Posterior vena cava (tissue), 2 donors: ENCODE data around the gene KLHL35. TPM values are rescaled to one million over a fixed set of nuclear protein-coding genes. Genes with fewer than 3 reads are reported as not detected.

Experiments used
- DNase-seq: peaks from one replicate; pipeline ENCODE4 v3.0.0-alpha.2; 2020; ENCODE audit warnings: low spot score
- intact Hi-C, 2 donors: fragments of 100-400 bp; cut with DNase I; formaldehyde crosslinking; loops; one replicate each; pipeline versions ENCODE4 v1.14.1 to v1.14.2; 2022 to 2023
- total RNA-seq, 2 donors: library from RNA; stranded (reverse); fragmentation: NEBNext Ultra II Directional; extraction: Animal tissue kit (Norgen Biotek cat#: 25700); gene quantifications; one replicate each; pipeline ENCODE4 v1.2.1, GENCODE V29; 2021
- donor health status: DM: yes; HTN: yes; CAD: no.
- donor health status: DM: yes; HTN: yes; CAD: no.

KLHL35 gene
- total RNA-seq, 2 donors from 2014 or later, result 0.67 to 0.79 TPM

GRCh38 chr11:75470476-75471080 lies 37.6 kb upstream of the KLHL35 start:
- no peak for DNase-seq
- intact Hi-C loops, result loop anchor here in 1 of 2 donors (5.0 kb wide), 1 partner anchor 1888 kb away; no protein-coding TSS in a partner anchor

DNA sequence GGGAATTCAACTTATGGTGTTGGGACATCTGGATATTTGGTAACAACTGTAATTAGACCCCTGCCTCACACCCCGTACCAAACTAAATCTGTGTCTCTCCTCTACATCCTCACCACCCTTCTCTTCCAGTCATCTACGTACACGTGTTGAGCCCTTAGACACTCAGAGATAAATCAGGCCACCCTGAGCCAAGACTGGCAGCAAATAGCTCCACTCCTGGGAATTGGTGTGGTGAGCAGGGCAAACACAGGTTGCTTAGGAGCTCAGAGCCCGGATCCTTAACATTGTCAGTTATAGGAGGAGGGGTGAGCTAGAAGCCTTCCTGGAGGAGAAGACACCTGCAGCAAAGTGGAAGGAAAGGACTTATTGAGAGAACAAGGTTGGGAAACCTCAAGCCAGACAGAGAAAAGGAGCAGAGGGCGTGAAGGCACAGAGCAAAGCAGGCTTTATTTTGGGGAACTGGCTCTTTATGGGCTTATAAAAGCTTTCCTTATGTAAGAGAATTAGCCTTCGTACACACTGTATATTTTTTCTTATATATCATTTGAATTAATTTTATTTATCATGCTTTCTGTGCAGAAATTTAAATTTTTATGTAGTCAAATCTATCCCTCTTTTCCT lies 36.9 kb upstream of the KLHL35 start:
- intact Hi-C loops, result loop anchor here in 1 of 2 donors (5.0 kb wide), 1 partner anchor 1888 kb away; no protein-coding TSS in a partner anchor
- no peak for DNase-seq

- intact Hi-C loops, result no loop called here
- DNase-seq, result peak; percentile 90
Measured at GRCh38 chr11:75468534-75469340, 35.7 kb upstream of the KLHL35 start.

- DNase-seq, result no peak
- intact Hi-C loops, result no loop called here
Measured at GRCh38 chr11:75467881-75468280, 34.9 kb upstream of the KLHL35 start.

GRCh38 chr11:75467311-75467710 lies 34.3 kb upstream of the KLHL35 start:
- DNase-seq, result no peak
- intact Hi-C loops, result no loop called here

DNA sequence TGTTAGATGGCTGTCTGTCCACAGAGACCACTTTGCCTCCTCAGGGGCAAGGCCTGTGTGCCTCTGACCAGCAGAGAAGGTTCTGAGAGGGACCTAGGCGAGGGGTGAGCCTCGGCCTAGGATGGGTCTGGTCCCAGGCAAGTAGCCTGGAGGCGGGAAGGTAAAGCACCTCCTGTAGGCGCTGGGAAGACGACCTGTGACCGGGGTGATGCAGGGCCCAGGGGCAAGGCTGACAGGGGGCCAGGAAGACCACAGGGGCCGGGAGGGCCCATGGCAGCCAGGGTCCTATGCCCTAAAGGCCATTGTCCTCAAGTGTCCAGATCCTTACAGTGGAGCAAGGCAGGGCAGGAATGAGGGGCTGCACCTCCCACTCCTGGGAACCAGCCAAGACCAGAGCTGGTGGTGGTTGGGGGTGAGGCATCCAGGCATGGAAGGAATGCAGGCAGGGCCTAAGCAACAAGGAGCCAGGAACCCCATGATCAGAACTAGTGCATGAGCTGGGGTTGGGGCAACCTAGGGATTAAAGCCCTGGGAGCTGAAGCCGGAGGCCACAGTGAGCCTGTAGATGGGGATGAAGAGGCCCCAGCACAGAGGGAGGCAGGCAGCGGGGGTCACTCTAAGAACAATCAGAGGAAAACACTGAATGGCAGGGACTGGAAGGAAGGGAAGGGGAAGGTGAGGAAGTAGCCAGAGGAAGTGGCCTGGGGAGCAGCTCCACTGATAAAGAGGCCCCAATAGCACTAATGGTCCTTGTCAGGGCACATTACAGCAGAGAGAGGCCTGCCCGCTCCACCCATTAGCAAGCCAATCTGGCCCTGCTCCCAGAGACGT lies 32.9 kb upstream of the KLHL35 start:
- DNase-seq, result no peak
- intact Hi-C loops, result no loop called here

GRCh38 chr11:75463106-75463774 lies 30.2 kb upstream of the KLHL35 start:
- intact Hi-C loops, result no loop called here
- no peak for DNase-seq

GRCh38 chr11:75462117-75462653 lies 29.2 kb upstream of the KLHL35 start:
- intact Hi-C loops, result no loop called here
- DNase-seq, result no peak

GRCh38 chr11:75461151-75461550 lies 28.1 kb upstream of the KLHL35 start:
- DNase-seq, result no peak
- intact Hi-C loops, result no loop called here

DNA sequence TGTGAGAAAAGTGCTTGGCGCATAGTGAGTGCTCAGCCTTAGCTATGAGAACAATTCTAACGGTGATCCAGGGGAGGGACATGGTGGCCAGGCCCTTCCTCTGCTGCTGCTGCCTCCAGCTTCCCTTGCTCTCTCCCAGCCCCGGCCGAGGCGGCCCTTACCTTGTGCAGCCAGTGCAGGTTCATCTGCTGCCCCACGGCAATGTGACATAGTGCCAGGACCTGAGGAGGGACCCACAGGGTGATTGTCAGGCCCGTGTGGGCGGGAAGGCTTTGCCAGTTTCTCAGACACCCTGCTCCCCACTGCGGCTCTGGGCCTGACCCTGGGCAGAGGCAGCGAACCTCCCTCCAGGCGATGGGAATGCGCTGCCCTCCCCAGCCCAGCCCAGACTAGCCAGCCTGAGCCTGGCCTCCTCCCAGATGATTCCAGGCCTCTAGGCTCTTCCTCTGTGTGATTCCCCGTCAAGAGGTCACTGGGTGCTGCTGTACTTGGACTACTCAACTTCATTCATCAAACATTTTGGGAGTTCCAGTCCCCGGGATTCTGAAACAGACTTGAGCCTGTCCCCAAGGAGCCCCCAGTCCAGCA lies 23.7 kb upstream of the KLHL35 start:
- DNase-seq, result no peak
- intact Hi-C loops, result no loop called here

GRCh38 chr11:75454987-75455386 lies 22.0 kb upstream of the KLHL35 start:
- intact Hi-C loops, result no loop called here
- DNase-seq, result no peak

DNA sequence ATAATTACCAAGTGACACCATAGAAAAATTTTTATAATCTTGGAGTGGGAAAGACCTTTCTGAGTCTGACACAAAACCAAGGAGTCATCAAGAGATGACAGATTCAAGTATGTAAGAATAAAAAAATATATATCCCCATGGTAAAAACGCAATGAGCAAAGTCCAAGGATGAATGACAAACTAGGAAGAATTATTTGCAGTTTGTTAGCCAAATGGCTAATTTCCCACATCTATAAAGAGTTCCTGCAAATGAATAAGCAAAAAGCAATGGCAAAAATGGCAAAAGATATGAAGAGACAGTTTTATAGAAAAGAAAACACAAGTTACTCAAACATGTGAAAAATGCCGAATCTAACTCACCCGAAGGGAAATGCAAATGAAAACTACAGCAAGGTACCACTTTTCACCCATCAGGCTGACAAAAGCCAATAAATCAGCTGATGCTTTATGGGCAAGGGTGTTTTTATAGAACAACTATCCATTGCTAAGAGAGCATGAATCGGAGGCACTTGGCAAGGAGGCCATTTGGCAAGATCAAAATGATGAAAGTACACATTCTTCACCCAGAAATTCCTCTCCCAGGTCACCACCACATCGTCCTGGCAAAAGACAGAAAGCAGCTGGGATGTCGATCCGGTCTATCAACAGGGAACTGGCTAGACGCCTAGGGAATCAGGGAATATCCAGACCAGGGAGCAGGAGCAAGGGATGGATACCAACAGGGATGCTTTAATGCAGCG lies 21.1 kb upstream of the KLHL35 start:
- DNase-seq, result no peak

GRCh38 chr11:75450826-75451821 lies 18.1 kb upstream of the KLHL35 start:
- no peak for DNase-seq
- intact Hi-C loops, result no loop called here

More for the DNA sequence above, 21.1 kb upstream of the KLHL35 start:
- intact Hi-C loops, result no loop called here

DNA sequence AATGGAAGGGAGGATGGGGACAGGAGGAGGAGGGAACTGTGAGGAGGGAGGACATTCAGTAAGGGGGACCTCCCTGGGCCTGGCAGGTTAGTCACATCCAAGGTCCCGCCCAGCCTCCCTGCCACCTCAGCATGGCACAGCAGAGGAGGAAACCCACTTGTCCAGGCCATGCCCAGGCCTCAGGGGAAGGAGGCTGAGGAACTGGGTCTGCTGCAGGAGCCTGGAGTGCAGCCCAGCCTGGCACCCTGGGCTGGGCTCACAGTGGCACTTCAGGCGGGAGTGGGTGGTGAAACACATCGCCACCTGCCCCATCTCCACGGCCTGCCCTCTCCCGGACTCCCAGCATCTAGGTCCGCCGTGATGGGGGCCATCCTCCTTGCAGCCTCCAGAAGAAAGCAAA lies 17.2 kb upstream of the KLHL35 start:
- no peak for DNase-seq
- intact Hi-C loops, result no loop called here

GRCh38 chr11:75449776-75450175 lies 16.8 kb upstream of the KLHL35 start:
- DNase-seq, result no peak
- intact Hi-C loops, result loop anchor here in 1 of 2 donors (5.0 kb wide), 1 partner anchor 83 kb away; no protein-coding TSS in a partner anchor

DNA sequence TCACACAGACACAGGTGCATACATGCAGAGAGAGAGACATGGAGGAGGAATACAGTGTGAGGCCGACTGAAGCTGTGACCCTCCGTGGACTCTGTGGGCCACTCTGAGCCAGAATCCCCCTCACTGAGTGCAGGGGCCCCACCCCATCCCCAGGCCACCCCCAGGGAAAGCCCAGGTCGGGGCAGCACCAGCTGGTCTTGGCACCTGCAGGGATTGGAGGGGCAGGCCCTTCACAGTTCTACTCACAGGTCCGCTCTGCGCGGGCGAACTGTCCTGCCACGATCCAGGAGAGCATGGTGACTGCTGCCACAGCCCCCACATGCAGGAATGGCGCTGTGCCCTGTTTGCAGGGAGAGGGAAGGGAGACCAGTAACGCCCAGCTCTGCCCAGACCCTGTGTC lies 16.3 kb upstream of the KLHL35 start:
- intact Hi-C loops, result loop anchor here in 1 of 2 donors (5.0 kb wide), 1 partner anchor 83 kb away; no protein-coding TSS in a partner anchor
- DNase-seq, result no peak
